Amygdala (tissue), 56 donors: ENCODE data around the gene KCTD5.
A peak's percentile ranks its signal among the peaks of the same experiment; 100 is the strongest.
"Not testable (repeated sequence)": the region's sequence is repeated elsewhere in the genome, so short reads cannot be mapped to it uniquely, and the experiment has no call there.

Experiments
- DNase-seq, 56 donors: peaks; one replicate each; lab custom pipeline; 2025; lab: John Stamatoyannopoulos, UW

The KCTD5 gene

GRCh38 chr16:2692948-2693651 lies 10.8 kb downstream of the KCTD5 start:
- DNase-seq: peak in 49 of 56 donors; percentile 12 to 88 (median 64)

GRCh38 chr16:2696601-2697250 lies 14.4 kb downstream of the KCTD5 start:
- DNase-seq: not testable (repeated sequence)

- no peak for DNase-seq
Measured at GRCh38 chr16:2697401-2697948, 15.2 kb downstream of the KCTD5 start.

DNA sequence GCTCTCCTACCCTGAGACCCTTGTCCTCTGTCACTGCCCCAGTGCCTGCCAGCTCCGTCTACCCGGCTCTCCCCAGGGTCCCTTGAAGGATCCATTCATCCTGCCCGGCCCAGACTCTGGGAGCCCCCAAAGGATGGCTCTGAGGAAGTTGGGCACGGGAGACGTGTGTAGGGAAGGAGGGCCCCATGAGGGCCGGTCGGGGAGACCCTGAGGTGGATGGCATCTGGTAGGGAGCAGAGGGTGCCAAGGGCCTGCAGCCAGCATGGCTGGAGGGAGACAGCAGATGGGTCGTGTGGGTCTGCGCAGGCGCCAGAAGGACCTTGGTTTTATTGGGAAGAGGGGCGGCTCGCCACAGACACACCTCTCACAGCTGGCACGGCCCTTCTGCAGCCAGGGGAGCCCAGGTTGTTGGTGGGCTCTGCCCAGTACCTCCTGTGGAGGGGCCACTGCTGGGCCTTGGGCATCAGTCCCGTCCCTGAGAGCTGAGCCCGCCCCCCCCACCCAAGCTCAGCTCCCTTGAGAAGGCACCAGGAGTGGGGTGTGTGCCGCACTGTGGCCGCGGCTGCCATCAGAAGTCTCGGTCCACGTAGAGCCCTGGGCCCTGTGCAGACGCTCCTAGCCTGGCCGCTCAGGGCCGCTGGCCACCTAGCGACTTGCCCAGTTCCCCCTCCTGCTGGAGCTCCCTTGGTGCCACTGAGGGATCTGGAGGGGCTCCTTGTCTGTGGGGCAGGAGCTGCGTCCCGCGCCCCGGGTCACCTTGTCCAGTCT lies 16.0 kb downstream of the KCTD5 start:
- no peak for DNase-seq

DNA sequence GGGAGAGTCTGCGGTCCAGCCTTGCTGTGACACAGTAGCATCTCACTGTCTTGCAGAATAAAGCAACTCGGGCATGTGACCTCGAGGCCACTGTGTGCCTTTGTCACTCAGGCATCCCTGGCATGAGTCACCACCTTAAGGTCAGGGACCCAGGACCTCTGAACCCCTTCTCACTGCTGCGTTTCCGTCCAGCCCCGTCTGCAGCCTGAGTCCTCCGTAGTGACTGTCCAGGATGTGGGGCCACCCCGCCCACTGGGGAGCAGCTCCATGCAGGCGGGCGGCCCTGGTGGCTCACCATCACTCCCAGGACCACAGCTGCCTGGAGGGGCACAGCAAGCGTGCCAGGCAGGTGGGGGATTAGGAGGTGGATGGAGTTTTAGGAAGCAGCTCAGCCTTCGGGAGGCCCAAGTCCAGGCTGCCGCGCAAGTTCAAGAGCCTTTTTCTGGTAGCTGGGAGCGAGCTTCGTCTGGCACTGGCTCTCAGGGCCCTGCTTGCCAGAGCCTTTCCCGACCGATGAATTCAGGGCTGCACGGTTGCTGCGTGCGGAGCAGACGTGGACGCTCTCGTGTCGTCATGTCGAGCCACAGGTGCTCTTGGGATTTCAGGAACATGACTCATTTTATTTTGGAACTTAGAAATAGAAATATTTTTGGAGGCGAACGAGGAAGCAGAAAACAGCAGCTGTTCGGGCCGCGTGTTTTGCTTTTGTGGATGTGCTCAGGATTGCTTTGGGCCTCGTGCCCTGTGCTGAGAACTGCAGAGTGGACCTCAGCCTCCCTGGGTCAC lies 16.8 kb downstream of the KCTD5 start:
- peak in 9 of 56 donors; percentile 9 to 47 (median 16) for DNase-seq

GRCh38 chr16:2699791-2700600 lies 17.7 kb downstream of the KCTD5 start:
- DNase-seq: no peak

GRCh38 chr16:2700786-2701185 lies 18.5 kb downstream of the KCTD5 start:
- DNase-seq: no peak

- DNase-seq: no peak
Measured at GRCh38 chr16:2701272-2701671, 18.9 kb downstream of the KCTD5 start.

DNA sequence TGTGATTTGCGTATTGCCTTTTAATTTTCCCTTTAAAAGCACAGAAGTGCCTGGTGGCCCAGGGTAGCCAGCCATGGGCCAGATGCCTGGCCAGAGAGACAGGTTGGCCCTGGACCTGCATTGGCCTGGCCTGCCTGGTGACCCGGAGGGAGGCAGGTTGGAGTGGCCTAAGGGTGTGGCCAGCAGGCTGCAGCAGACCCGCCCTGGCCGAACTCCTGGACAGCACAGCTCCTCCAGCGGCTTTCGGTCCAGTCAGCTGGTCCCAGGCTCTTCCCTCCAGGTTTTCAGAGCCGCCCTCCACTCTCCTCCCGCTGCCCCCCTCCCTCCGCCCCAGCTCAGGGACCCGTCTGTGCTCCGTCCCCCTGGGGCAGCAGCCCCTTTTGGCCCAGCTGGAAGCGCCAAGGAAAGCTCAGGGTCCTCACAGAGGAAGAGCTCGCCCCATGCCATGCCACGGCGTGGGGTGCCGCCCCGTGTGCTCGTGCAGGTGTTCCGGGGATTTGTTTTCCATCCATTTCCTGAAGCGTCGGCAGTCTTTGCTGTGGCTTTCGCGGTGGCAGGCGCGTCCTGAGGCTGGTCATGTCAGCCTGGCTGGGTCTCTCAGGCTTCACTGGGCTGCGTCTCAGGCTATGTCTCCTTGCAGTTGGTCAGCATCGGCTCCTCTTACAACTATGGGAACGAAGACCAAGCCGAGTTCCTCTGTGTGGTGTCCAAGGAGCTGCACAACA lies 19.6 kb downstream of the KCTD5 start:
- no peak for DNase-seq

DNA sequence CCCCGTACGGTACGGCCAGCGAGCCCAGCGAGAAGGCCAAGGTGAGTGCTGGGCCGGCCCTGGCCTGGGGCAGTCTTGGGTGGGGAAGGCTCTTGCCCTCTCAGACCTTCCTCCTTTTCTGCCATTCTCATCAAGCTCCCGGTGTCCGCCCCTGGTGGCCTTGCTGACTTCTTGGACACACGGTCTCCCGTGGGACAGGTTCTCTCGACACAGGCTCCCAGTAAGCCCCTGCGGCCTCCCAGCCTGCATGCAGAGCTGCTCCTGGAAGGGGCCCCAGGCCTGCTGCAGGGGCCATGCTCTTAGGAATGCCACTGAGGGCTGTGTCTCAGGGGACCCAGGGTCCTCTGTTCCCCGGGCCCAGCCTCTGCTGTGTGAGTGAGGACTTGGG lies 20.1 kb downstream of the KCTD5 start:
- no peak for DNase-seq

DNA sequence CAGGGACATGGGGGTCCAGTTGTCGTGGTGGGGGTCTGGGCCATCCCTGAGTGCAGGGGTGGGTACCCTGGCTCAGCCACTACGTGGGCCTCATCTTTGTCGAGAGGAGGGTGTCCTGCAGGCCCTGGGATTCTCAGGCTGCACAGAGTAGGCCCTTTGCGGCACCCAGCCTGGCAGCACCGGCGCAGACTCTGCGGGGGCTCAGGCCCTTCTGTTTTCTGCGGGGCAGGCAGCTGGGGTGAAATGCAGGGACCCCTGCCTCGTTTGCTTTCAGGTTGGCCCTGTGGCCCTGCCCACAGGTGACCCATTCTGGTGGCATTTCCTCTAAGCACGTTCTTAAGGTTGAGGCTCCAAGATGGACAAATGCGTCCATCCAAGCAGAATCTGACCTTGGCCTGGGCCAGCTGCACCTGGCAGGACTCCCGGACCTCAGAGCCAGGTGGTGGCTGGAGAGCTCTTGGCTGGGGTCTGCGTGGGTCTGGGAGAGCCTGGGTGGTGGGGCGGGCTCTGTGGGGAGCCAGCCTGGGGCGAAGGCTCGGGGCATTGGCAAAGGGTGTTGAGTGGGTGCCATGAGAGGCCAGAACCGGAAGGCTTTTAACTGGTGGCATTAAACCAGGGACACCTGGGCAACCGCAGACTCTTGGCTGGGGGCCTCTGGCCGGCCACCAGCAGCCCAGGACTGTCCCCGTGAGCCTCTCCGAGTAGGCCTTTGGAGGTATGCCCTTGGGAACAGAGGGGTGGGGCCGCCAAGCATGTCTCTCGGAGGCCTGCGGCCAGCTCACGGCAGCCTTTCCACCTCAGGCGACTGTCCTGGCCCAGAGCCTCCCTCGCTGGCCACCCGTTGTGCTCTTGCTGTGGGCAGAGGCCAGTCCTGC lies 20.8 kb downstream of the KCTD5 start:
- DNase-seq: peak in 19 of 56 donors; percentile 6 to 64 (median 40)

DNA sequence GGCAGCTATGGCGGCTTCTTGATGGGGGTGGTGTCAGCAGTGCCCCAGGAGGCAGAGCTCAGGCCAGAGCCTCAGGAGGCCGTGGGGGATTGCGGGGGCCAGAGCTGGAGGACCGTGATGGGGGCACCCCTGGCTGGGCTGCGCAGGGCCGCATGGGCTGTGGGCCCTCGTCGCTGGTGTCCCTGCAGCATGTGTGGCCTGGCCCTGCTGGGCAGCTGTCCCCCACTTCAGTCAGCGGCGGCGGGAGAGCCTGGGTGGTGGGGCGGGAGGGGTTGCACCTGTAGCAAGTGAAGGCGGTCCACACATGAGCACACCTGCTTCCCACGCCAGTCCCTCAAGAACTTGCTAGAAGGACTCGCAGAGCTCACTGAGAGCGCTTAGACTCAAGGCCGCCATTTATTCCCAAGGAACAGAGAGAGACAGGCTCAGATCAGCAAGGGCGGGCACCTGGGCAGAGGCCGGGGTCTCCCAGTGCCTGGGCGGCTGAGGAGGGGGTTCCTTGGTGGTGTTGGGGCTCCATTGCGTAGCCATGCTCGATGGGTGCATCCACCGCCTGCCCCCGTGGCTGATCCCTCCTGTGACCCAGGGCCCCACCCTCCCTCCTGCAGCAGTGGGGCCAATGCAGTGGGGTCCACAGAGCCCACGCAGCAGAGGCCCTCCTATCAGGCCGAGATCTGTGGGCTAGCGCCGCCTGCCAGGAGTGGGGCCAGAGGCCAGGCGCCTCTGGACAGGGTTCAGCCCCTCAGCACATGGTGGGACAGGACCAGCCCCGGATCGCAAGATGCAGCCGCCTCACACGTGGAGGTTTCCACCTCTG lies 22.1 kb downstream of the KCTD5 start:
- DNase-seq: no peak

DNA sequence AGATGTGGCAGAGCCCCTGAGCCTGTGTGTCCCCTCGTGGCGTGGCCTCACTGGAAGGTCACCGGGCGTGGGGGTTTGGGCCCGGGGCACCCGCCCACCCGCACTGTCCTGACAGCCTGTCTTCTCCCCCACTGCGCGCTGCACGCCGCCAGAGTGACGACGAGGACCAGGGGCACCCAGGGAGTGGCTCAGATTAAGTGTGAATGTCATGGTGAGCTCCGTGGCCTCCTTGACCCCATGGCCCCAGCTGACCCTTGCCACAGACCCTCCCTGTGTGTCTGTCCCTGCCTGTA lies 22.6 kb downstream of the KCTD5 start:
- no peak for DNase-seq

GRCh38 chr16:2705351-2705750 lies 23.0 kb downstream of the KCTD5 start:
- no peak for DNase-seq

DNA sequence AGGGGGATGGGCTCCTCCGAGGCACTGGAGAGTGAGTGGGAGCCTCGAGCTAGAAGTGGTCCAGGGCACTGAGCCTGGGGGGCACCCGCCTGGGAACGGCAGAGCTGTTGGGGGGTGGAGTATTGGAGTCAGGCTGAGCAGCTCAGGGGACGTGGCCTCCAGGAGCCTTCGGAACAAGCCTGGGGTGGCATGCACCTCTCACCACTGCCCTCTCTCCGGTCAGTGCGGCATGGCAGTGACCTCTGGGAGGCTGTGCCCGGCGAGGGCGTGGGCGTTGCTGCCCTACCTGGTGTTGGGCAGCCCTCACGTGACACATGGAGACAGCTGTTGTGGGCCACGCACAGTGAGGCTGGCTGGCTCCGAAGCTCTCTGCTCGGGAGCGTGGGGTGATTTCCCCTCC lies 23.8 kb downstream of the KCTD5 start:
- no peak for DNase-seq

DNA sequence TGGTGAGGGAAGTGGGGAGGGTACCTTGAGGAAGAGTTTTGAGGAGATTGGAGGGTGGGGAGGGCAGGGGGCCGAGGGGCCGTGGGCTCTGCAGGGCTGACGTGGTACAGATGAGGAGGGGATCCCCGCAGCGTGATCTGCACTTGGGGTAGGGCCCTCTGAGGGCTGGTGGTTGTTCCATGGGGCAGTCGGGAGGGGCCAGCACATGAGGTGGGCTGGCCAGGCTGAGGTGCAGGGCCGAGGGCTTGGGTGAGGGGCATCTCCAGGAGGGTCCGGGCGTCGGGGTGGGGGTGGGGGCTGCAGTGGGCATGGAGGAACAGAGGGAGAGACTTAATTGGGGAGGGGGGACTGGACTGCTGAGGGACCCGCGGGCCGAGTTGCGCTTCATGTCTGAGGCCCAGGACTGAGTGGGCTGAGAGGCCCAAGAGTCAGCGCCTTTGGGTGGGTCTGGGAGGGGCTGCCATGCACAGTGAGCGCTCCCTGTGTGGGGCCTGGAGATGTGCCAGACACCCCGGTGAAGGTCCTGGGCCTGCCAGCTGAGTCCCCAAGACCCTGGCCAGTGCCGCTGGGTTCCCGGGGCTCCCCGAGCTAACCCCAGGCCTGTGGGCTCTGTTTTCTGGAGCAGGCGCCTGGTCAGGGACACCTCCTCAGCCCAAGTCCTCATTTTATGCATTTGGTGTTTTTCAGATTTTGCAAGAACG lies 24.4 kb downstream of the KCTD5 start:
- no peak for DNase-seq
